ENCODE data around the gene DNMBP. TPM values are rescaled to one million over a fixed set of nuclear protein-coding genes. Genes with fewer than 3 reads are reported as not detected.

The DNMBP gene
- total RNA-seq, 1 donor = 13.0 TPM

DNA sequence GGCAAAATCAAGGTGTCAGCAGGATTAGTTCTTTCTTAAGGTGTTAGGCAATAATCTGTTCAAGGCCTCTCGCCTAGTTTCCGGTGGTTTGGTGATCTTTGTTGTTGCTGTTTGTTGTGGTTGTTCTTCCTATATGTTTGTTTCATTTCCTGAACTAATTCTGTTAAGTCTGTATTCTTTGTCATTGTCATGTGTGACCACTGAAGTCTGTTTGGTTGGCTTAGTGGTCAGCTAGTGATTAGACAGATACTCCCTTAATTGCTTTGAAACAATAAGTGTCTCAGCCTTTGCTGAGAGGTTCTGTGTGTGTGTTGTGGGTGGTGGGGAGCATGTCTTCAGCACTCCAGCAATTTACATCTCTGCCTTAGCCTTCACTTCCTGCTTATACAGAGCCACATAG lies 181.3 kb downstream of the DNMBP start:
- Histone ChIP-seq H3K9me3 (ENCODE audit: low read depth, low read length) (no peaks in the 10 kb centered on the region), H2AFZ (ENCODE audit: low read length) (no peak overlapping the region), H3K4me1 (ENCODE audit: insufficient read depth, low read length) (no peaks in the 10 kb centered on the region), H3K27ac (ENCODE audit: low read depth, low read length) (no peak overlapping the region), H3K79me2 (ENCODE audit: insufficient read depth, low read length) (no peaks in the 10 kb centered on the region), H3K36me3 (ENCODE audit: insufficient read depth, low read length) (no peaks in the 10 kb centered on the region), H3K27me3 (ENCODE audit: insufficient read depth, low read length) (no peaks in the 10 kb centered on the region), H4K20me1 (ENCODE audit: insufficient read depth, low read length) (no peaks in the 10 kb centered on the region), H3K4me2 (ENCODE audit: insufficient read depth, low read length) (no peak overlapping the region), H3K4me3 (ENCODE audit: insufficient read depth, low read length) (no peak overlapping the region)
- no peak for DNase-seq (ENCODE audit: insufficient read length, low spot score, missing footprints)
- TF ChIP-seq CTCF (IDR thresholded peaks at IDR 0.05; ENCODE audit: extremely low read depth, low read depth, low read length) = no peak

GRCh38 chr10:99827936-99828335 lies 181.8 kb downstream of the DNMBP start:
- Histone ChIP-seq H2AFZ (ENCODE audit: low read length) (no peak overlapping the region), H3K27me3 (ENCODE audit: insufficient read depth, low read length) (no peaks in the 10 kb centered on the region), H3K79me2 (ENCODE audit: insufficient read depth, low read length) (no peaks in the 10 kb centered on the region), H3K9me3 (ENCODE audit: low read depth, low read length) (no peaks in the 10 kb centered on the region), H3K36me3 (ENCODE audit: insufficient read depth, low read length) (no peaks in the 10 kb centered on the region), H4K20me1 (ENCODE audit: insufficient read depth, low read length) (no peaks in the 10 kb centered on the region), H3K27ac (ENCODE audit: low read depth, low read length) (no peak overlapping the region), H3K4me3 (ENCODE audit: insufficient read depth, low read length) (no peak overlapping the region), H3K4me2 (ENCODE audit: insufficient read depth, low read length) (no peak overlapping the region), H3K4me1 (ENCODE audit: insufficient read depth, low read length) (no peaks in the 10 kb centered on the region)
- TF ChIP-seq CTCF (IDR thresholded peaks at IDR 0.05; ENCODE audit: extremely low read depth, low read depth, low read length) = no peak
- no peak for DNase-seq (ENCODE audit: insufficient read length, low spot score, missing footprints)

Other genes with a start within 250 kb of the DNMBP start
- 1.5 and 1.8 TPM in 2 replicates for gene ABCC2, start 227.3 kb downstream of the DNMBP start, total RNA-seq
- not detected in 2 replicates for gene CPN1, start 71.9 kb upstream of the DNMBP start, total RNA-seq
- 28.6 and 33.0 TPM in 2 replicates for gene ERLIN1, start 176.1 kb upstream of the DNMBP start, total RNA-seq
- 22.4 and 23.2 TPM in 2 replicates for gene CHUK, start 219.6 kb upstream of the DNMBP start, total RNA-seq

Data from osteoblast (primary cell).